HS-27A (cell line): ENCODE measurements around the gene ZNF236.

ENCODE experiments used
- DNase-seq: peaks from one replicate; pipeline ENCODE4 v3.0.0-alpha.2; 2012; ENCODE audit warnings: low read depth, missing footprints

Gene ZNF236

DNA sequence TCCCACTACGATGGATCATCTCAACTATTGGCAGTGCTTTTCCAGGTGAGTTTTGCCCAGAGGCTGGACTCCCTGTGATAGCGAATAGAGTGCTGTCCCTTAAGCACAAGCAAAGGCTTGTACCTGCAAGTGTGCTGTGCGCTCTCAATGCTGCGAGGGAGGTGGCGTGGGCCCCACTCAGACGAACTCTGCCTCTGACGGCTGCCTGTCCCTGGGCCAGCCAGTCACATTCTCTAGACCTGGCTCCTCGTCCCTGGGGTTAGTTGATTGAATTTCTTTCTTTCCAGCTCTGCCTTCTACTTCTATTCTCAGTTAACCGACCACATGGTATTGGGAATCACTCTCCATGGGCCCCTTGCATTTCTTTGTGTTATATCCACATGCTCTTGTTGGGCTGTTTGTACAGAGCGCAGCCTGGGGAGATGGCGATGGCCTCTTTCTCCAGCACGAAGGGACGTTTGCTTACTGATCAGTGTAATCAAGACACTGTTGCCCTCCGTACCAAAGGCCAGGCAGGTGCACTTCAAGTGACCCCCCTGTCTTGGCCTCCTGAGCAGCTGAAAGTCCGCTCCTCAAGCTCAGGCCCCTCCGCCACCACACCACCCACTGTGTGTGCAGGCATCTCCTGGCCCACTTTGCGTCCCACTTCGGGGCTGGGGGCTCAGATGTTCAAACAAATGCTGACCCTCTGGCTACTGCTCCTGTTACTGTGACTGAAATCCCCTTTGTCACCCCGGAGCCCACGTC is 151.3 kb downstream of the ZNF236 start:
- DNase-seq, result no peak

DNA sequence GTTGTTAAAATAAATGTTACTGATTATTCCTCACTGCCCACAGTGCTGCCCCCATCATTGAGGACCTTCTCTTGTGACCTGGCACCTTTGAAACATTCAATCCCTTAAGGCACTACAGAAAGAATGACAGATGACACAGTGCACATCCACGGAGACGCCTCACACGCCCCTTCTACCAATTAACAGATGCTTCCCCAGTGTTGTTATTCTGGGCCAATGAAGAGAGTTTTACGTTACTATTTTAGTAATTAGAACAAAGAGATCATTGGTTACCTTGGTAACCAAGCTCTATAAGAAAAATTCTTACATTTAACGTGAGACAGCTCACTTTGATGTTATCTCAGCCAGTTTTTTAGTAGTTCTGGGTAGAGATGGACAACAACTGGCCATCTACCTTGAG is 152.0 kb downstream of the ZNF236 start:
- DNase-seq, result no peak

DNA sequence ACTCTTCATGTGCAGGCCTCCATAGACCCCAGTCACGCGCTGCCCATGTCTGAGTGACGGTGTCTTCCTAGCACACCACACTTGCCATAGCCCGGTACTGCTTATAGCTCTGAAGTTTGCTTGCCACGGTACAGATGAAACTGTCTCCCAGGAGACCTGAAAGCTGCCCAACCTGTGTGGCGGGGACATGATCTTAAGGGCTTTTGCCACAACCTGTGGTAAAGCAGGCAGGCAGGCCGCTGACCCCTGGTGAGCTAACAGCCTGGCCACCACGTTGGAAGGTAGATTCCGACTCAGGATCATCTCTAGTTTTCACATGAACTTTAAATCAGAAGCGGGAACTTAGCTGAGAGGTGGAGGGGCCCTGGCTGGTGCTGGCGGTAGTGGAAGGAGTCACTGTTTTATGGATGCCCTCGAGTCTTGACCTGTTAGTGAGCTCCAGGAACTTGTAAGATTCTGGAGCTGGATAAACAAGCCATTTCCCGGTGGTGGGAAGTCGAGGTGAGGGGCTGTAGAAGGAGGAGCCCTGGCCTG is 153.3 kb downstream of the ZNF236 start:
- no peak for DNase-seq

DNA sequence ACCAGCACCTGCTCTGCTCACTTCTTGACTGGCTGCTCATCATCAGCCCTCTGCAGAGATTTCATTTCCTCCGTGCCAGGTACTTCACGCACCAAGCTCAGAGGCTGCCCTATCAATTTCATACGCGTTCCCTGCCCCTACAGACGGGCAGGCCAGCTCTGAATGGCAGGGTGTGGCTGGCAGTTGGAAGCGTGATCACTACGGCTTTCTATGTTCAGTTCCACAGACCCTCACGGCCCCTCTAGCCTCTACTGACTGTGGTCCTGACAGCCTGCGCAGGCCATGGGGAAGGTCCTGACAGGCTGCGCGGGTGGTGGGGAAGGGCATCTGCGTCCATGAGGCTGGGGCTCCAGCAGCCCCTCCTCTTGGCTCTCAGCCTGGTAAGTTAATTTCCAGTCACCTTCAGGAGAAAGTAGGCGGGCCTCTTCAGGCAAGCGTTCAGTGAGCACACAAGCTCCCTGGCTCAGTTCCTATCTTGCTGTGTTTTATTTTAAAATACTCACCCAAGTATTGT is 154.8 kb downstream of the ZNF236 start:
- no peak for DNase-seq

DNA sequence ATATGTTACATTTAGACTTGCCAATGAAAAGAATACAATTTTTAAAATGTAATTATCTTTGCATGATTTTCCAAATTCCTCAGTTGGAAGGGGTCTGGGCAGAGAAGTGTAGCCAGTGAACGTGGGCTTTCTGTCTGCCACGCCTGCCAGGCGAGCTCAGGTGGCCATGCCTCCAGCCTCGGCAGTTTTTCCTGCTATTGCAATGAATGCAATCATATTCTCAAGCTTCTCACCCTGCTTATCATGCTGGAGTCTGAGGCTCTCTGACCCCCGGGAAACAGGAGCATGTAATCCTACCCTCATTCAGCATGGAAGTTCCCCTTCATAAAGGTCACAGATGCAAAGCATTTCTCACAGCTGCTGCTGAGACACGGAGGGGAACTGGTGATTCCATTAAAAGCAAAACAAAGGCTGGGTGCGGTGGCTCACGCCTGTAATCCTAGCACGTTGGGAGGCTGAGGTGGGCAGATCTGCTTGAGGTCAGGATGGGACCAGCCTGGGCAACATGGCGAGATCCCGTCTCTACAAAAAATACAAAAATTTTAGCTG is 155.4 kb downstream of the ZNF236 start:
- DNase-seq, result no peak

DNA sequence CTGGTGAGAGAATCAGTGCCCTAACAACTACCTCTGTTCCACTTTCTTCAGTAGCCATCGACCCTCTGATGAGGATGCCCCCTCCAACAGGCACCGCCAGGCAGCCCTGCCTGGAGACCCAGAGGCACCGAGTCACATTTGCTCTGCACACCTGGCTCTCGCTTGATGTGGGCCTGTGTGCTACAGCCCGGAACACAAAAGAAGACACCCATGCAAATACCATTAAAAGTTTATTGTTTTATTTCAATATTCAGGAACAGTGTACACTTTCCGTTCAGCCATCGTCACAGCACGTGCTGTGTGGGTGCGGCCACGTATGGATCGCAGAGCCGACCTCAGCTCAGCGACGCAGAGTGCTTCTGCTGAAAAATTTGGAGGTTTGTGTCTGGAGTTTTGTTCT is 156.3 kb downstream of the ZNF236 start:
- DNase-seq, result no peak

DNA sequence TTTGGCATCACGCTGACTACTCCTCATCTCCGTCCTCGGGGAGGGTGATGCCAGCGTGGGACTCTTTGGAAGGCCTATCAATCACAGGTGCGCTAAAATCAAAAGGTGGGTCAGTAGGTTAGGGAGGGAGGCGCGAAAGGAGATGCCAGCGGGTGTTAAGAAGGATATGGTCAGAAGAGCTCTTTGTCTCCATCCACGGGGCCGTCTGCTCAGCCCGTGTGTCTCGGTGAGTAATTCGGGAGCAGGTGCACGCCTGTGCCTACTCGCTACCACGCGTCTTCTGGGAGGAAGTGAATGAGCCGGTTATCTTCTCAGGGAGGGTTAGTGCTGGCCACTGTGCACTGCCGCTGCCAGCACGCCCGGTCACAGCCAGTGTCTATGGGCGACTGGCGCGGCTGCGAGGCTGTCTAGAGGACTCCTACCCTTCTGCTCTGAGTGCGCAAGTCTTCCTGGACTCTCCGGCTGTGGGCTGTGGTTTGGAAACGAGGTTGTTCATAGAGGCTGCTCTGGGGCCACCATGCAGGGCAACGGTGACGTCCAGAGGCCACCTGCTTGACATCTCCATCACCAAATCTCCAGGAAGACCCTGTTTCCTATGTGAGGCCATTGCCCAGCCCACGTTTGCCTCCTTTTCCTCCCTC is 156.9 kb downstream of the ZNF236 start:
- no peak for DNase-seq

DNA sequence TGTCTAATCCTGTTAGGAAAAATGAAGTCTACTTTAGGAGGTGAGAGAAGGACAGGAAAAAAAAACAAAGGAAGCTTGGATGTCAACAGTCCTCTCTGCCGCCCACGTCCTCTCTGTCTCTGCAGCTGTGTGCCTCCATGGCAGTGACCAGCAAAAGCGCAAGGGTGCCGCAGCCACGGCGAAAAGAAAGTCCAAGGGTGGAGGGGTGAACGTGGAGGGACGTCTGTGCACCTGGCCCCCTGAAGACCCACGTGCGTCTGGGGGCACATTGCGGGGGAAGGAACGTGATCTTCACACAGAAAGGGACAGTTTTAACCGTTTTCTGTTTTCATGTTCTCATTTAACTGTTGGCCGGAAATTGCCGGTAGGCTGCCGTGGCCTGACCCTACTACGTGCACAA is 157.5 kb downstream of the ZNF236 start:
- DNase-seq, result no peak

DNA sequence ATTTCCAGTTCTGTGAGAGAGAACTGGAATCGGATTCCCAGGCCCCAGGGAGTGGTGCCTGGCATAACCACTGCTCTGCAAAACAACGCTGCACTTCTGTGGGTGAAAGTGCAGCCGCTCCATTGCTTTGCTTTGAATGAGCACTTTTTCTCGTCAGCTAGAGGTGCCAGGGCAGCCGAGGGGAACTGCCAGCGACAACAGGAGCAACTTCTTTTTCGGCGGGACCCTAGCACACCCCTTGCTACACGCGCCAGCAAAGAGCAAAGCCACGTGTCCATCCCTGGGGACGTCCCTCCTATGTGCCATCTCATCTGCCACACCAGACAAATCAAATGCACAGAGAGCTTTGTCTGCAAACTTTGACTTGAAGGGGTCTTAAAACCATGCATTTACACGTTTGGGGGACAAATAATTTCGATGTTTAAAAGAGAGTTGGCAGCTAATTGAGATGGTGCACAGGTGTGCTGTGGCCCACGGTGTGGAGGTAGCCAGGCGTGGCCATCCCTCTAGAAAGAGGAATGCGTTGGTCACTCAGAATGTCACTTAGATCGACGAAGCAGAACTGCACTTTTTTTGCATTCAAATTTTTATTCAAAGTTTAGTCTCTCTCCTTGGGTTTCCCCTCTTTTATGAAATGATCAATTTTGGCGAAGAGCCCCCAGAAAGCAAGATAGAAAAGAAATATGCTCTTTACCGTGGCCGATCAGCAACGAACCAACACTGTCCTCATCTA is 158.5 kb downstream of the ZNF236 start:
- DNase-seq, result no peak

DNA sequence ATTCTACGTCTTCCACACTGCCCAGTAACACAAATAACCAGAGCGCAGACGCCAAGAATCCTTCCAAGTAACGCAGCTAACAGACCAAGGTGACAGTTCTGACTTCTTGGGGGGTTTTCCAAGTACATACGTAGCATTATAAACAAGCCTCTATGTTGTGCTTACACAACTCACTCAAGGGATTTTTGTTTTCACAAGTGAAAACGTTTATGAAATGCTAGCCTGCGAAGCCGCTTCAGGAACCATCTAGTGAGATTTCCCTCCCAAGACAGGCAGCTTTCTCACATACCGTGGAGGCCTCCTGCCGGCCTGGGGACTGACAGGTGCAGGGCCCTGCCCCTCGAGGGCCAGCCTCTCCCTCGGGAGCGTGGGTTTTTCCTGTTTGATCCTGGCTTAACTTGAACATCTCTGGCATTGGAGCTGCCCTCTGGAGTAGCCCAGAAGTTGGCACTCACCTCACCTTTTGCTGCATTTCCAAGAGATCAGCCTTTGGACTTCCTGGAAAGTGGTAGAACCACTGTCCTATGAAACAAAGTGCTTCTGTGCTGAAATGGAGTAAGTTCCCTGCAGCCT is 159.1 kb downstream of the ZNF236 start:
- DNase-seq, result no peak

DNA sequence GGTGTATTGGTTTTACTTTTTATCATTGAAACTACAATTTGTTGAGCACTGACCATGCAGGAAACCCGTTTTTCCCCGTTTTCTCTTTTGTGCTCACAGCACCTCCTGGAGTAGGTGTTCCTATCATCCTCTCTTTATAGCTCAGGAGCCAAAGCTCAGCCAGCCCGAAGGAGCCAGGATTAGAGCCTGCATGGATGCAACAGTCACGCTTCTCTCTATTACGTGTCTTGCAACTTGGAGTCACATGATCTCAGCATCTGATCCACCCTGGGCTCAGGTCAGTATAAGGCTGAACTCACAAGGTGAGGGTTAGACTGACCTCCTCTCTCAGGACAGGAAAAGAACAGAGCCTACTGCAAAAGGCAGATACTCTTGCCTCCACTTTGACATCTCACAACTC is 159.7 kb downstream of the ZNF236 start:
- DNase-seq, result no peak

DNA sequence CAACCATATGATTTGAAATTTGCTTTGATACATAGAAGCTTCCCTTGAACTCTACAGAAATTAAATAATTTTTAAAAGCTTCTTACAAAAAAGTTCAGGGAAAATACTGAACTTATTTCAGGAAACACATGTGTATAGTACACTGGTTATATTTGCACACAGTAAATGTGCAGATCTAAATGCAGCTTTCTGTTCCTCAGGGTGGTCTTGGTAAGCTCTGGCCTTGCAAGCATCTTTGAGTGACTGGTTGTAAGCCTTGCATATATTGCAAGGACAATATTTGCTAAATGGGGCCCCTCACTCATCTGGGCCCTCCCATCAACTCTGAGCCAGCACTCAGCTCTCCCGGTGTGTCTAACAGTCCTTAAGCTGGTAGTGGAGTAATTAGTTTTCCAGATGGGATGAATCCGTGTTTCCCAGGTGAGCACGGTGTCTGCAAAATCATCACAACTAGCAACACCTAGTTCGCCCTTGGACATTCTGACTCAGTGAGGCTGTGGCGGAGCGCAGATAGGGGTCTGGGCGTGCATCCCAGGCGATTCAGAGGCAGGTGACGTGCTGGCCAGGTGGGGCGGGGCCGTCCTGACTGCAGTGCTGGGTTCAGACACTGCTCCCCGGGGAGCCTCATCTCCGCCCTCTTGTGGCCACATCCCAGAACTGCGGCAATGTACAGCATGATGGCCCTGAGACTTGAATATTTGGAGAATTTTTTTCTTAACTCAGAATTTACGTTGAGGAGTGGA is 160.7 kb downstream of the ZNF236 start:
- no peak for DNase-seq

DNA sequence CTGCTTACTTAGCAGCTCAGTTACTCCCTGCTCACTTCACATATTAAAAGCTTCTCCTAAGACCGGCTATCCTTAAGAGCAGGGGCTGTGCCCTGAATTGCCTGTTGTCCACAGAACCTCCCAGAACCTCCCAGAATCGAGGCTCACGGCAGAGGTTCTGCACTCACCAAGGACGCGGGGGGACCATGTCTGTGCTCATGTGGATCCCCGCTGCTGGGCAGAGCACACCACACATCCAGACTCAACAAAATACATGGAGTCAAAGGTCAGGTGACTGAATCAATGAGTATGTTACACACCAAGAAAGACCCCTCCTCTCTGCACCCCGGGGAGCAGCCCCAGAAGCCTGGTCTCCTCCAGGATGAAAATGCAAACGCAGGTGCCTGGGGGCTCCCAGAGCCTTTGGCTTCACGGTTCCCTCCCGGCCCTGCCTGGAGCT is 161.3 kb downstream of the ZNF236 start:
- DNase-seq, result no peak

DNA sequence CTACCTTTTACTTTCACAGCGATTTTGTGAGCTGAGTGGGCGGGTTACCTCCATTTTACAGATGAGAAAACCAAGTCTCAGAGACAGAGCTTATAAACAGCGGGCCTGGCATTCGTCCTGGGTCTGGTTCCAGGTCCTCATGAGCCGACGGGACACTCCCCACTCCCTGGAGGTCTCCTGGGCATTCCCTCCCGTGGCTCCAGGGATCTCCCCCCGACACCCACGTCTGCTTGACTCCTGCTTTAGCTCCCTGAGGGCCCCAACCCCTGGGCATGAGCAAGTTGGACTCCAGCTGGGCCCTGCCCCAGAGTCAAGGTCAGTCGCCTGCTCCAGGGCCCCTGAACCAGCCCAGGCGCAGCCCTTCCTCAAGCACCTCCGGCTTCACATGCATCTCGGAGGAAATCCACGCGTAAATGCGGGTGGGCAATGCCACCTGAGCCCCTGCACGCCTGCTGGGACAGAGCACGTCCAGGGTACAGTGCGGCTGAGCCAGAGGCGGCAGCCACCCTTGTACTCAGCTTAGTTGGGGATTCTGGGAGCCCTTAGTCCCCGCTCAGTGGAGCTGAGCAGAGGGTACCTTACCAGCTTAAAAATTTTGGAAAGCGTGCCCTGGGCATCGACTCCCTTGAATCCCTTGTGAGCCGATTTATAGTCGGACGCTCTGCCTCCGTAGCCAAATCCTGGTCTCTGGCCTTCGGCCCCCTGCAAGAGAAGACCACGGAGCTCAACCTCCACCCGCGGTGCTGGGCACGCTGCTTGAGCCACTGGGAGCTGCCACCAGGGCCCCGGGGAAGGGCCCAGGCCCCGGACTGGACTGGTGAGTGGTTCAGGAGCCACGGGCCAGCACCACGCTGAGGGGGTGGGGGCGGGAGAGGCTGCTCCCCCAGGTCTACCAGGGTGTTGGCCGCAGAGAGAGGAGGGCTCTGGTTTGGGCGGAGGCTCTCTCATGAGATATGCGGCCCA is 162.1 kb downstream of the ZNF236 start:
- DNase-seq, result no peak

DNA sequence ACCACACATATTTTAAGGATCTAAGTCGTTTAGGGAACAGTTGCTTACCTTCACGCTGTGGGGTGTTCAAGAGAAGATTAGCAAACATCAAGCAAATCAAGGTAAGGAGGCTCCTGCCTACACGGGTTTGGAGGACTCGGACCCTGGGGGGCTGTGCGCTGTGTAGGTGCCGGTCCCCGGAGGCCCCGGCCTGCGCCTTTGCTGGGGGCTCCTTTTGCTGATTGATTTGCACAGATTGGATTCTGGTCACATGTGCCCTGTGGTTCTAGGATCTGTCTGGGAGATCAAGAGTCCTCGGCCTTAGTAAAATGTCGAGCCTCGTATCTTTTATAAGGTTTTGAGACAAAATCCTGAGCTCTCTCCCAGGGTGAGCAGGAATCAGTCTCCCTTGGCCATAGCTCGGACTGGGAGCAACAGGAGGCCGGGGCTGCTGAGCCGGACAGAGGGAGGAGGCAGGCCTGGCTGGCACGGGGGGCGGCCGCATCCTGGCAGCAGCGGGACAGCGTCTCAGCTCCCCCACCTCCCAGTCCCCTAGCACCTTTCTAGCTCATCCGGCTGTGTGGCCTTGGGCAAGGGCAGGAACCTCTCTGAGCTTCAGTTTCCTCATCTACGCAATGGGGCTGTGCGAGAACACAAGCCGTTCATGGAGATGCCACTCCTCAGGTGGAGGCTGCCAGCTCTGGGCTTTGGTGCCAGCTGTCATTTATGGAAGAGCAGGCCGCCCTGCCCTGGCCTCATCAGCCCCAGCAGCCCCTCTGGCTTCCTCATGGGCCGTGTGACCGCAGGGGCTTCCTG is 163.0 kb downstream of the ZNF236 start:
- no peak for DNase-seq

DNA sequence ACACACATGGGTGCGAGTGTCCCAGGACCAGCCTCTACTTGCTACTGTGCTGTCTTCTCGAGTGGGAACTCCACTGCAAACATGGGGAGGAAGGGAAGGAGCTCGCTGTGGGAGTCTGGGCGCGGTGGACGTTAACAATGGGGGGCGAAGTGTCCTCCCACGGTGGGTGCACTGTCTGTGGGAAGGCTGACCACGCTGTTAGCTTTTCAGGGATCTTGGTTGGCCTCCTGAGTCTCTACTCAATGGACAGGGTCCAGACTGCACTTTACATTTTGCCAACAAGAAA is 163.5 kb downstream of the ZNF236 start:
- DNase-seq, result no peak

DNA sequence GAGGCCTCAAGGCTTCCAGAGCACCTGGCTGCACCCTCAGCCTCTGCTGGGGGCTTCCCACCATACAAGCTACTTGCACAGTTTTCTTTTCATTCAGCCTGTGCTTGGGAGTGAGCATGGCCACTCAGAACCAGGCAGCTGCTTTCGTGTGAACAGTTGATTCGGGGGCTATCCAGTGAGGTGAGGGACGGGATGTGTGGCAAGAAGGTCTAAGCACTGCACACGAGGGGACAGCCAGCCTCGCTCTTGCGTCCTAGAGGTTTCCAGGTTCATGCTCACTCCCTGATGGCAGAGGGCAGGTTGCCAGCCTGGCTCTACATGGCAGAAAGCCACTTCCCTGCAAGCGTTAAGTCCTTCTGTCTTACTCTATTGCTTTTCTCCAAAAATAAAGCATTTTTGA is 164.0 kb downstream of the ZNF236 start:
- no peak for DNase-seq

DNA sequence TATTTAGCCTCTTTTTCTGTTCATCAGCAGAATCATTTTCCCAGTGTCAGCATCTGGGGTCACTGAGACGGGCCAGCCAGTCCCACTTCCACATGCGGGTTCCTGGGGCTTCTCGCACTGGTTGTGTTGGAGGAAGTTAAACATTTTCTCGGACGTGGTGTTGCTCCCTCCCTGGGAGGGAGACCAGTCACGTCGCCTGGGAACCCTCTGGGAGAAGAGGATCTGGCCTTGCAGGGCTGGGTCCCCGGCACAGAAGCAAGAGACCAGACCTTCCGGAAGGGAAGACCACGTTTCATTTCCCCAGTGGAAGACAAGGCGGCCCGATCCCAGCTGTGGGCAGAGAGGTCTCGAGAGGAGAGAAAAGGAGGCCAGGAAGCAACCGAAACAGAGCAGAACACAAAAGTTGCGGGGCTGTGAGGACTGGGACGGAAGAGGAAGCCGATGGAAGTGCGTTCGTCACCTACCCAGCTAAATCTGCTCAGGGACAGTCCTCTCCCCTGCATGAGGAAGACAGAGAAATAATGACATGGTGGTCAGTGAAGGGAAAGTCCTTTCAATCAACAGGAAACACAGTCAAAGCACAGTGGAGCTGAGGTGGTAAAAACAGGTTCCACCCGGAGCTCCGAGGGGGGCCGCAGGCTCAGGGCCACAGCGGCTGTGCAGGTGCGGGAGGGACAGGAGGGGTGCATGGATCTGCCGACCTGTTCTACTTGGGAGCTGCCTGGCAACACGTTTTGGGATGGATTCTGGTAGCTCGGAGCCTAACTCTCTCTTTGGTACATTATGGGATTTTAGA is 165.9 kb downstream of the ZNF236 start:
- no peak for DNase-seq
